ENCODE data around the gene ADD3.

Gene ADD3, protein sequence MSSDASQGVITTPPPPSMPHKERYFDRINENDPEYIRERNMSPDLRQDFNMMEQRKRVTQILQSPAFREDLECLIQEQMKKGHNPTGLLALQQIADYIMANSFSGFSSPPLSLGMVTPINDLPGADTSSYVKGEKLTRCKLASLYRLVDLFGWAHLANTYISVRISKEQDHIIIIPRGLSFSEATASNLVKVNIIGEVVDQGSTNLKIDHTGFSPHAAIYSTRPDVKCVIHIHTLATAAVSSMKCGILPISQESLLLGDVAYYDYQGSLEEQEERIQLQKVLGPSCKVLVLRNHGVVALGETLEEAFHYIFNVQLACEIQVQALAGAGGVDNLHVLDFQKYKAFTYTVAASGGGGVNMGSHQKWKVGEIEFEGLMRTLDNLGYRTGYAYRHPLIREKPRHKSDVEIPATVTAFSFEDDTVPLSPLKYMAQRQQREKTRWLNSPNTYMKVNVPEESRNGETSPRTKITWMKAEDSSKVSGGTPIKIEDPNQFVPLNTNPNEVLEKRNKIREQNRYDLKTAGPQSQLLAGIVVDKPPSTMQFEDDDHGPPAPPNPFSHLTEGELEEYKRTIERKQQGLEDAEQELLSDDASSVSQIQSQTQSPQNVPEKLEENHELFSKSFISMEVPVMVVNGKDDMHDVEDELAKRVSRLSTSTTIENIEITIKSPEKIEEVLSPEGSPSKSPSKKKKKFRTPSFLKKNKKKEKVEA

DNA sequence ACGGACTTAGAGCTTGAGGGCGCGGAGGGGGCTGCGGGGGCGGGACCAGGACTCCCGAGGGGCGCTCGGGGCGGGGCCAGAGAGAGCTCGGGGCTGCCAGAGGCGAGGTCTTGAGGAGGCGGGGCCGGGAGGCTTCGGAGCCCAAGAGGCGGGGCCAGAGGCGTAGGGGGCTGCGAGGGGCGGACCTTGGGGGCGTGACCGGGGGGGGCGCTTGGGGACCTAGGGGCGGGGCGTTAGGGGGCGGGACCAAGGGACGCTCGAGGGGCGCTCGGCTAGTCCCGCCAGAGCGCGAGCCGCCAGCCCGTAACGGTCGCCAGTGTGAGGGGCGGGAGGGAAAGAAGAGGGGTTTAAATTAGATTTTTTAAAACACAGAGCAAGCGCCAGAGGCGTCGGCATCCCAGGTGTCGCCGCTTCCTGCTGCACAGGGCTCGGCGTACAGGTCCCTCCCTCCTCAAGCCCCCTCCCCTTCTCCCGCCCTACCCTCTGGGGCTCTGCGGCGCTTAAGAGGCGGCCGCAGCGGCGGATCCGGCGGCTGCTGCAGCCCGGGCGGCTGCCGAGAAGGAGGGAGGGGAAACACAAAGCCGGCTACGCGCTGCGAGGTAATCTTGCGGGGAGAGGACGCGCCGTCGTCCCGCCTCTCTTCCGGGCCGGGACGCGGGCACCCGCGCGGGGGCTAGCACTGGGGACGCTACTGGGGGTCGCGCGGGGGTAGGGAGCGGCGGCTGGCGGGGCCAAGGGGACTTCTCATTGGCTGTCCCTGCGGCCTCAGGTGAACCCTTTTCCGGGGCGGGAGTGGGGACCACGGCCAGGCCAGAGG, at the start of gene ADD3:
ADD3 (plus strand) TSS at position 284 of the 817 bp plus-strand sequence. CDS start 92,670 bp downstream, outside the sequence.
- DNase-seq (ENCODE audit: low spot score): peak; percentile 89

DNA sequence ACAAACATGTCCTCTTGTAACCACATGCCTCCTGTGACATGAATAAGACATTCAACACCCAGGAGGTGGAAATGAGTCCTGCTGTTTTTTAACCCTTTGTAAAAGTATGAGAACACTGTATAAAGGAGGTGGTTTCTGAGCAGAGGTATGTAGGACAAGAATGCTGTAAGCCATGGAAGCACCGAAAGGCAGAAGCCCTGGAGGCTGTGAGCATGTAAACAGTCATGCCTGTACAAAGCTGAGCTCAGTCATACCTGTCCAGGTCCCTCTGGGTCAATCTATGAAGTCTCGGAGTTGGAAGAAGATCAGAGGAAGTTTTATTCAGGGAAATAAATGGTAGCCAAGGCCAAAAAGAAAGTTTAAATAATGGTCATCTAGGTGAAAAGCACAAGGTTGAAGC, 49.7 kb upstream of the ADD3 start:
- no peak for DNase-seq (ENCODE audit: low spot score)

DNA sequence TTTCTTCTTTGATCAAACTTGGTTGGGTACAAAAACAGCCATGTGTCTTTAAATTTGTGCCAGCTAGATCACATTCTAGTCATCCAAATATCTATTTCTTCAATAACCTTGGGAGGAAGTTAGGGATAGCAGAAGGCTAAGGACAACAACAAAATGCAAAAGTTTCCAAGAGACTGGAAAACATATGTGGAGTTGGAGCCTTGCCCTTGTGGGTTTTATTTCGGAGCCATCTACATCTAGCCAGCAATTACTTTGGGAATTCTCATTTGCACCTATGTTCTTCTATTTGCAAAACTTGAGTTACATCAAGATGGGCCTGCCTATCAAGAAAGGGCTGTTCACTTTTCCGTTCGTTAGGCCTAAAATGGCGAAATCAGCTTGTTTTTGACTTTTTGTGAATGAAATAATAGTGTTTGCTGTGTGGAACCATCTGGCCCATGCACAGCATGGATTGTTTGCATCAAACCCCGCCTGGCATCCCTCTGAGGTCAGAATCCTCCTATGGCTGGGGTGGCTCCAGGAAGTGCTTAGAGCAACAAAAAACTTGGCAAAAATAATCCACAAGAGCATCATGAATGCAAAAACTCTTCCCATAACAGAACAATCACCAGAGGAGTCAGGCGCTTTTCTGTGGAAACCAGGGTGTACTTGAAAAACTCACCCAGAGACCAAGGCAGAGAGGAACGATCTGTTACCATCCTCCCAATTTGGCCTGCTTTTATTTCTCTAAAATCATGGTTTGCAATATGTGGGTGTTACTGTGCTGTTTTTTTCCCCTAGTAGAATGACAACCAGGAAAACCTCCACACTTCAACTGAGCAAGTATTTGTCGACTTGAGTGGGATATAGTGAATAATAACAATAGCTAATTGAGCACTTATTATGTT, 48.3 kb upstream of the ADD3 start:
- no peak for DNase-seq (ENCODE audit: low spot score)

DNA sequence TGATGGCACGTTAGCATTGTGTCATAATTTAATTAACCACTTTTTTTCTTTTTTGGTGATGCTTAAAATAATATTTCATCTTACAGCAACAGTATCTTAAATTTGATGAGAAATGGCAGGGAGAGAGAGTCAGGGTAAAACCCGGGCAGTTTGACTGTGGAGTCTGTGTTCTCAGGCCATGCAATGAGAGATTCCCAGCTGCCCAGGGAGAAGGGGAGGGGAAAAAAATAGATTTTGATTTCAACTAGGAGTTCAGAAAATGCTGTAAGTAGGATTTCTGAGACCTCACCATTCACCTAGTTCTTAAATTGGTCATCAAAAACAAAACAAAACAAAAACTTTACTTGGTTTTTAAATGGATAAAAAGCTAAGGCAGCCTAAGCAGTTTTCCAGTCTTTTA, 47.1 kb upstream of the ADD3 start:
- no peak for DNase-seq (ENCODE audit: low spot score)

DNA sequence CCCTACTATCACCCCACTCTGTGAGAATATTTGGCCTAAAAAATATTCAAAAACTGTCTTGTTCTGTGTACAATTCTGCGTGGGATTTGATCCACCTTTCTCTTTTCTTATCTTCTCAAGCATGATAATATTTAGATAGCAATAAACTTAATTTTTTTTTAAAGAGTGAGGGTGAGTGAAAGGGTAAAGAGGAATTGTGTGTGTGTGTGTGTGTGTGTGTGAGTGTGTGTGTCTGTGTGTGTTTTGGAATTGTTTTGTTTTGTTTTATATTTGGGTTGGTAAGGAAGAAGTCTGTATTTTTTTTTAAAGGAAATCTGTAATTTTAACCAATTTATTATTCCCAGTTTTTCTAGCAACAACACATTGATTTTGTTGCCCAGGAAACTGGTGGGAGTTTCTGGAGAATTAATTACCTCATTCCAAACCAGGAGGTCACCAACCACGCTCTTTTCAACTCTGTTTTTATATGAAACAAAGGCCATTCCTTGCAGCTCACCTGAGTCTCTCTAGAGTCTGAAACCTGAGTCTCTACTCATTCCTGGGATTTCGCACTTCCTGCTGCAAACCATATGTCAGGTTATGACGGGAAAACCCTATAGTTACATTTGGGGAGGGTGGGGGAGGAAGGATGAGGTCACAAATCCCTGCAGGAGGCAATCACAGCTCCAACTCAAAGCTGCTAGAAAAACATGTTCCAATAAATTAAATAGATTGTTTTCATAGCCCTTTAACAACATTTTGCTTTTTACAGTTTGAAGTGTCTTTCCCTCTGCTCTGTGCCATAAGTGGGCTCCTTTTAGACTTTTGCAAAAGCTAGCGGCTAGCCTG, 46.4 kb upstream of the ADD3 start:
- DNase-seq (ENCODE audit: low spot score): peak; percentile 48

DNA sequence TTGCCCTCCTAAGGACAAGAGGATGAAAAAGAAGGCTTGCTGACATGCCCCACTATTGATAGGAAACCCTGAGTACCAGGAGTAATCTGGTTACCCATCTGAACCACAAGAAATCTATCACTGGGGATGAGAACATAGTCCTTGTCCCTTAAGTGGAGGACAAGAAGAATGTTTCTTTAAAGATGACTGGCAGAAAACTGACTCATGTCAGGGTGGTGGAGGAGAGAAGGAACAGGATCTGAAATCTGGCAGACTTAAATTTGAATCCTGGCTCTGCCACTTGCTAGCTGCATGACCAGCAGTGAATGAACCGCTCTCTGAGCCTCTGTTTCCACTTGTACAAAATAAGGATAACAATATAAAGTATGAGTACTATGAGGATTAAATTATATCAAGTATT, 45.5 kb upstream of the ADD3 start:
- no peak for DNase-seq (ENCODE audit: low spot score)

DNA sequence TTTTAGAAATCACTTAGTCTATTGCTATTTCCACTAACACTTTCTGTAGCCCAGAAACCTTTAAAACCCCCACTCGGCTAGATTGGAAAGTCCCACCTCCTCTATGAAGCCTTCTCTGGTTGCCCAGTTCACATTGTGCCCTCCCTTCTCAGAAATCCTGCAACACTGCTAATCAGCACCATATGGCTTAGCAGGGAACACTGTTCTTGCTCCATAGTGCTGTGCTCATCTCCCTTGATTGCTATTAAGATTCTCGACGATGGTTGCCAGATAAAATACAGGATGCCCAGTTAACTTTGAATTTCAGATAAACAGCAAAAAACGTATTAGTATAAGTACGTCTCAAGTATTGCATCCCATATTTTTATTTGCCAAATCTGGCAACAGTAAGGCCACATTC, 44.3 kb upstream of the ADD3 start:
- no peak for DNase-seq (ENCODE audit: low spot score)

DNA sequence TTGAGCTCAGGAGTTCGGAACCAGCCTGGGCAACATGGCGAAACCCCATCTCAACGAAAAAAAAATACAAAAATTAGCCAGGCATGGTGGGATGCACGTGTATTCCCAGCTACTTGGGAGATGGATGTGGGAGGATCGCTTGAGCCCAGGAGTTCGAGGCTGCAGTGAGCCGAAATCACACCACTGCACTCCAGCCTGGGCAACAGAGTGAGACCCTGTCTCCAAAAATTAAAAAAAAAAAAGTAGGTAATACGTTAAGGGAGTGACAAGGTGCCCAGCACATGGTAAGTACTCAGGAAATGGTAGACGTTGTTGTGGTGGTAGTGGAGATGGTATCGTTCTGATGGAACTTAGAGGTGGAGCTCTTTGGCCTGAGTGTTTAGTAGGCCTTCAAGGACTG, 43.5 kb upstream of the ADD3 start:
- no peak for DNase-seq (ENCODE audit: low spot score)

DNA sequence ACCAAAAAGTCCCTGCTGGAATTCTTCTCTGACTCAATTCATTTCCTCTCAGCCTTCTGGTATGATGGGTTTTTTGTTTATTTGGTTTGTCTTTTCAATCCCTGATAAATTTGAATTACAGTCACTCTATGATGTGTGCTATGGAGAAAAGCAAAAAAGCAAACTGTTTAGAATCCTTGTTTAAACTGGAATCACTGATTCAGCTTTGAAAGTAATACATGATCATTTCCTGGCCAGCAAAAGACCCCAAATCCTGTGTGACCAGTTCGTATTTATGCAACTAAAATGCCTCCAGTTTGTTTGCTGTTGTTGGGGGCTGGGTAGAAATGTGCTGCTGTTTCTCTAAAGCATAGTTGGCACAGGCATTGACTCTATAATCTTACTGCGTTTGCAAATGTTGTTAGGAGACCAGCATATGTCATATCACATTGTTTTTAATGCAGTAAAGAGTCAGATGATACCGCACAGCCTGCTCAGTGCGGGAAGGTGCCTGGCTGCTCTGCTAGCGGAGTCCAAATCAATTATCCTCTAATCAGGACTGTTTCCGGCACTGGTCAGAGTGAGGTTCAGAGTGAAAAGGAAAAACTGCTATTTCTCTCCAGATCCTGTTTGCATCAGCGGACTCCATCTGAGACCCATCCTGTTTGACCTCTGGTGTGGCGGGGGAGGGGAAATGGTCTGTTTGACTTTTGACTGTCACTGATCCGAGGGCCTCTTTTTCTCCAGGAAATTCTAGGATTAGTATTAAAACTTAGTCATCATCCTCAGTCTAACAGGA, 40.6 kb upstream of the ADD3 start:
- DNase-seq (ENCODE audit: low spot score): no peak

DNA sequence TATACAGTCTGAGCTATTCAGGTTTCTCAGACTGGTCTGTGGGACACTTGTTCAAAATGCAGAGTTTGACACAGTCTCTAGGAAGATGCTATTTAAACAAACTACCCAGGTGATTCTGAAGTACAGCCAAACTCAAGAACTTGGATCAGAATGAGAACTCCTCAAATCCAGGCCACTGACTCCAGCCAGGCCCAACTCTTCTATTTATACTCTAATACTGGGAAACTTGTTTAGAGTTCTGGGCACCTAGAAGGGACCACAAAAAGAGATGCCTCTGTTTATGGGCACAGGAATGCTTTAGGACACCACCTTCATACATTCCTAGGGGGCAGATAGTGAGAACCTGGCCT, 40.1 kb upstream of the ADD3 start:
- no peak for DNase-seq (ENCODE audit: low spot score)

DNA sequence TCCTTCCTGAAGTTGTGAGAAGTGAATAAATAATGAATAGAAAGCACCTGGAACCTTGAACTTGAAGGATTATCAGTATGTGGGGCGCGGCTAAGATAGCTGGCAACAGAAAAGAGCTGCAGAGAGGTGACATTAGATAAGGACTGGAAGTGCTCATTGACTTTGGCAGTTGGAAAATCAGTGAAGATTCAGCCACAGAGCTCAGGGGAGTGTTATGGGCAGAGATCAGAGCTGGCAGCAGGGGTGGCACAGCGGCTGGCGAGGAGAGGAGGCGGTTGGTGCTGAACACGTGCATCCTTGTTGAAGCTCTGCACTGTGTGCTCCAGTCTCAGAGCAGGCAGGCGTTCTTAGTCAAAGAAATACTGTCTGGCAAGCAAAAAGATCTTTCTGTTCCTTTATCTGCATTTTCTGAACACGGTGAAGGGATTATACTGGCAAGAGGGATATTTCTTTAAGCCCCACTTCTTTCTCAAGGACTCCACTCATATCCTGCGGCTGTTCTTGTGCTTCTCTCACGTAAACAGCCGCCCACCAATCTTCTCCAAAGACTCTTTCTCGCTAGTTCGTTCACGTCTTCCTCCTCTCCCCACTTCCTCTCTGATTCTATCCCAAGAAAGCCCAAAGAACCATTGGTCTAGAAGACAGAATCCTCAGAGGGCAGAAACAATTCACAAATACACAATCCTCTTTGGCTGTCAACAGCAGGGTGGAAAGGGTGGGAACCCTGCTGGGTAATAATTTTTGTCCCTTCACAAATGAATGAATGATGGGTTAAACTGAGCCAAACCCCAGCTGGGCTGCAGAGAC, 38.6 kb upstream of the ADD3 start:
- DNase-seq (ENCODE audit: low spot score): no peak

DNA sequence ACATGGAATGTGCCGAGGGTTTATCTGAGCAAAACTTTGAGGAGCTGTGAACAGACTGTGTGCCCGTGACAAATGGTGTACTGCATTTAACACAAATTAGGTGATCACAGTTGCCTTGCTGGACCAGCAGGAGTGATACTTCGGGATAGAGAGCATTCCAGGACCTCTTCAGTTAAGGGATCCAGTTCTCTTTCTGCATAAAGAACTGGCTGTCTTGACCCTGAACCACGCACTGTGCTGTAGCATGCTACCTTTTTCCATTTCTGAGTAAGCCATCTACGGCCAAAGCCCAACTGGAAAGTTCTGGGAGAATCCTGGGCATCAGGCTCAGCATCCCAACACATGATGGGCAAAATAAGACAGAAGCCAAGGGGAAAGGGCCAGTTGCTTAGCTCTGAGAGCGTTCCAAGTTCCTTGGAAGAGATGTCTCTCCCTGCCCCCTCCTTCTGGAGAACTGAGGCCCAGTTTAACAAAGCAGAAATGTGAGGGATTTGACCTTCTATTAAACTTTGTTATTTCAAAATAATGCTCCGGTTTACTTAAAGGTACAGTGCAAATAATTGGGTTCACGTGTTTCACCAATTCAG, 37.9 kb upstream of the ADD3 start:
- no peak for DNase-seq (ENCODE audit: low spot score)

DNA sequence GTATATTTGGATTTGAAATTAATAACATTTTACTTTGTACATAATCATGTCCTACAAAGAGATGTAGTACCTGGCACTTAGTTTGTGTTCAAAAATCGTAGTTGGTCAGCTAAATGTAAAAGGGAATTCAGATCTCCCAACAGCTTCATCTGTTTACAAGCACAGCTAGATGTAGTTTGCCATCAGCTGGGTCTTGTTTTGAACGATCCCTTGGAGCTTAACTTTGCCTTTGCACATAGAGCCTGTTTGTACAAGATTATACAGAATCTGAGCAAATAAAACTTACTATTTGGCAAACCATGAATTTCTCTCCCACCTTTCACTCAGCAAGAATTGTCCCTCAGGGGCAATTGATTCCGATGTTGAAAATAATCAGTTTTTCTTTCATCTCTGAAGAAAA, 36.1 kb upstream of the ADD3 start:
- no peak for DNase-seq (ENCODE audit: low spot score)

DNA sequence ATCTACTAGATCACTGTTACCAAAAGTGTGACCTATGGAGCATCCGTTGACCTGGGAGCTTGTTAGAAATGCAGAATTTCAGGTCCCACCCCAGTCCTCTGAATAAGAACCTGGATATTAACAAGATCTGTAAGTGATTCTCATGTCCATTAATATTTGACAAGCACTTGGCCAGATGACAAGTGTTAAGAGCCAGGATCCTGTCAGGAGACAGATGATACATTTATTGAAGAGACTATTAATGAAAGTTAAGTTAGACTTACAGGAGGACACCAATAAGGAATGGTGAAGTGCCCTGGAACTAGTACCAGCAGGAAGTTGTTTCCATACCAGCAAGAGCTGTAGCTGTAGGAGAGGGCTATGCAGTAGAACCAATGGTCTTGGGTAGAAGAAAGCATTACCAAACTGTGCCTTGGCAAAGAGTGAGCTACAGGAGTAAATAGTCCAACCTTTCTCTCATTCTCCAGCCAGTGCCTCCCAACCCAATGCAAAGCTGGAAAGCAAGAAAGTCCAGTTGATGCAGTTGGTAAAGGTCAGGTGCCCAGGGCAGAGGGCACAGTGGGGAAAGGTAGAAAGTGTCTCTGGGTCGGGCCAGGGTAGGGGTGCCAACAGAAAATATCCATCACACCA, 35.3 kb upstream of the ADD3 start:
- no peak for DNase-seq (ENCODE audit: low spot score)

DNA sequence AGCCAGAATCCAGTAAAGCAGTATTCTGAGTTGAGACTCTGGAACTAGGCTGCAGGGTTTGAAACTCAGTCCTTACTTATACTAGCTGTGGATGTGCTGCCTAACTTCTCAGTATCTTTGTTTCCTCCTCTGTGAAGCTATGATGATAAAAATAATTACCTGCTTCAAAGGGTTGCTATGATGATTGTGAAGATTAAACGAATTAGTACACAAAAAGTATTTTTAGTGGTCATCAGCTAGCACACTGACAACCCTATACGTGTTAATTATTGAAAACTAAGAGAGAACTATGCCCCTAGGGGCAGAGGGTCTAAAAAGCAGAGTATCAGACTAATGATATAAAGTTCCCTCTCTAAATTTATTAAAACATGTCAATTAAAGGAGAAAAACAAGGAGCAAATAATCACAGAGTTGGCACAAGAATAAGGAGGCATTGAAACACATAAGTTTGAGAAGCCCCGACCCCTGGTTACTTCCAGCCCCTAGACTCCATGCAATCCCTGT, 34.4 kb upstream of the ADD3 start:
- no peak for DNase-seq (ENCODE audit: low spot score)

DNA sequence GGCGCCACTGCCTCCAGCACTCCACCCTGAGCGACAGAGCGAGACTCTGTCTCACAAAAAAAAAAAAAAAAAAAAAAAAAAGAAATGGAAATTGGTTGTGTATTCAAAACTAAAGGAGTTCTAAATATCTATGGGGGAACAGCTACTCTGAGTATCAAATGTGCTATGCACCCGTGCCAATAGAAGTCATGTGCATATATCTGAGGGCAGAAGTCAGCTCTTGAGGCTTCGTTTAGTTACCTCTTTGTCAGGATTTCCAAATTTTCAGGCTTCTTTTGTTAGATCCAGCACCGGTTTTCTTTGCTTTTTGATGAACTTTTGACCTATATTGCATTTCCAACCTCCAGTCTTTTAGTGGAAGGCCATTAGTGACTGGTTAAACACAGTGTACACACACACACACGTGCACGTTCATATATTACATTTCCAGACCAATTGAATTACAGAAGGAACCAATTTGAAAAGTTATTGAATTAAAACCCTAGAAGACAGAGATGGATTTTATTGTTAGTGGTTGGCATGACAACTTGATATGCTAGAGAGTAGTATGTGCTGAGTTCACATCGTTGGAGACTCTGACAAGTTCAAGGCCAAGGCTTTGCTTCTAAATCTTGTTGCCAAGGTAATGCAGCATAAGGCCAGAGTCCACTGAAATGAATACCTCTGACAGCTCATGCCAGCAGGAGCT, 33.1 kb upstream of the ADD3 start:
- DNase-seq (ENCODE audit: low spot score): no peak
